SW 1271 (cell line): Measurements from ENCODE around the gene GRAMD1B.

ENCODE experiments used
- DNase-seq, 2 experiments: peaks; one replicate each; lab custom pipeline; 2025; lab: John Stamatoyannopoulos, UW

The GRAMD1B gene

DNA sequence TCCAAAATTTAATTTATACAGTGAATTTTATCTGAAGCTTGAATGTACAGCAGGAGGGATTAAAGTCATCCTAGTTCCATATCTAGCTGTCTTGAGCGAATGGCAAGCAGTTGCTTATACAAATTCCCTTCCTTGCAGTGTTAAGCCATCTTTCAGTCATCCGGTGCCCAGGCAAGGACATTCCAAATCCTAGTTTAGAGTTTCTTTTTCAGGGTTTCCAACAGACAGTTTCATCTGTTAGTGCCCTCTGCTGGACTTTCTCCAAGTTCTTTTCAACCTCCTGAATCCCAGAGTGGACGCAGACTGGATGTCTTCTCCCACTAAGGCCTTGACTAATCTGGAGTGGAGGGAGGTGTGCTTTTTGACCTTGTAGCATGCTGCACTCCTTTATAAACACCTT lies 45.4 kb downstream of the GRAMD1B start:
- DNase-seq = peak in 1 of 2 experiments; percentile 22

DNA sequence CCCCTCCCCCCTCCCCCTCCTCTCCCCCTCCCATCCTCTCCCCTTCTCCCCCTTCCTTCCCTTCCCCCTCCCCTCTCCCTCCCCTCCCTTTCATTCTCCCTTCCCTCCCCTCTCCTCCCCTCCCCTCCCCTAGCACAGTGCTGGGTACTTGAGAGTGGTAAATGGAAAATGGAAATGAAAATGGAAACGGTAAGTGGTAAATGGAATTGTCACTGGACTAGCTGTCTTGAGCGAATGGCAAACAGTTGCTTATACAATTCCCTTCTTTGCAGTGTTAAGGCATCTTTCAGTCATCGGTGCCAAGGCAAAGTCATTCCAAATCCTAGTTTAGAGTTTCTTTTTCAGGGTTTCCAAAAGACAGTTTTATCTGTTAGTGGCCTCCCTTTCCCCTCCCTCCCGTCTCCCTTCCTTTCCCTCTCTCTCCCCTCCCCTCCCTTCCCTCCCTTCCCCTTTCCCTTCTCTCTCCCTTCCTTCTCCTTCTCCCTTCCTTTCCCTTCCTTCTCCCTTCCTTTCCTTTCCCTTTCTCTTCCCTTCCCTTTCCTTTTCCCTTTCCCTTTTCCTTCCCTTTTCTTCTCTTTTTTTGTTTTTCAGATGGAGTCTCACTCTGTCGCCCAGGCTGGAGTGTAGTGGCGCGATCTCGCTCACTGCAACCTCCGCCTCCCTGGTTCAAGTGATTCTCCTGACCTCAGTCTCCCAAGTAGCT lies 47.3 kb downstream of the GRAMD1B start:
- no peak for DNase-seq

DNA sequence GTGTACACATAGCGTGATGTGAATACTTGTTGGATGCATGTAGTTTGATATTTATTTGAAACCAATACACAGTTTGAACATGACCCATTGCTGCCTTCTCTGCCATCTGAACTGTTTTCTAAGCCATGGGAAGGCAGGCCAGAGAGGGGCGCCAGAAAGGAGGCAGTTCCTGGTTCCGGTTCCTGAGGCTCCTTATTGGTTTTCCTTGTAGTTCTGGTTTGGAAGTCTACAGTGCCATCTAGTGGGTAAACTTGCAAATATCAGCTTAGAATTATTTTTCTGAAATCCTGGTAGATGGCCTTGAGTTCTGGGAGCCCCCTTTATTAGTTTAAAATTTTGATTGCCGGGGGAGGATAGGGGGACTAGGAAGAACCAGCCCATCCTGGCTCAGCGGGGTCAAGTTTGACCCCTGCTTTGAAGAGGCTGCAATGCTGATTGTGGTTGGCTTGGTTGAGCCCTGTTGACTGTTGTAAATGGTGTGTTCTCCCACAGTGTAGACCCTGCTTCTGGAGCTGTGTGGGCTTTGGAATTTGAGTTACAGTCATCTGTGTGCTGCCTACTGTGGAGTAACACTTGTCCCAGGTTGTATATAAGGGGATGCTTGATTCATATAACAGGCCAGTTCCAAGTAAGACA lies 48.4 kb downstream of the GRAMD1B start:
- DNase-seq = peak; percentile 25 to 74

DNA sequence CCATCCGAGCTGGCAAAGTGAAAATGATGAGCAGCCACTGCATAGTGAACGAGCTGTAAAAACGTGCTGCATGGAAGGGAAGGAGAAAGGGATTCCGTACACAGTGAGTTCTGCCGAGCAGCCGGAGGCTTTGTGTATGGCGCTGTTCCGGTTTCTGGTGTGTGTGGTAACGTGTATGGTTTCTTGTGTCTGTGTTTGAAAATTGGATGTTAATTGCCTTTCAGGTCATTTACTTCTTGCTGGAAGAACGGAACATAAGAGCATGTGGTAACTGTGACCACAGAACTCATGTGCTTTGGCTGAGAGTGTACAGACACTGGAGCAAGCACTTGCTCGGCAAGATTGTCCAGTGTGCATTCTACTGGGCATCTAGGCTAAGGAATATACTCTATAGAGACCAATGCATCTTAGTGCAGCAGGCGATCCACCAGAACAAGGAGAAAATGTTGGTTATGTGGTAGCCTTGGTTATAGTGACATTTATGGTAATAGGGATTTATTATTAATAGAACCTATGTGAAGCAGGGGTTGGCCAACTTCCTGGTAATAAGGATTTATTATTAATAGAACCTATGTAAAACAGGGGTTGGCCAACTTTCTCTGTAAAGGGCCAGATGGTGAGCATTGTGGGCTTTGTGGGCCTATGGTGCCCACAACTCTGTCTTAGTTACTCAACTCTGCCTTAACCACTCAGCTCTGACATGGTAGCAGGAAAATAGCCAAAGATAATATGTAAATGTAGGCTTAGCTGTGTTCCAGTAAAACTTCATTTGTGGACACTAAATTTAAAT lies 49.2 kb downstream of the GRAMD1B start:
- DNase-seq = no peak

DNA sequence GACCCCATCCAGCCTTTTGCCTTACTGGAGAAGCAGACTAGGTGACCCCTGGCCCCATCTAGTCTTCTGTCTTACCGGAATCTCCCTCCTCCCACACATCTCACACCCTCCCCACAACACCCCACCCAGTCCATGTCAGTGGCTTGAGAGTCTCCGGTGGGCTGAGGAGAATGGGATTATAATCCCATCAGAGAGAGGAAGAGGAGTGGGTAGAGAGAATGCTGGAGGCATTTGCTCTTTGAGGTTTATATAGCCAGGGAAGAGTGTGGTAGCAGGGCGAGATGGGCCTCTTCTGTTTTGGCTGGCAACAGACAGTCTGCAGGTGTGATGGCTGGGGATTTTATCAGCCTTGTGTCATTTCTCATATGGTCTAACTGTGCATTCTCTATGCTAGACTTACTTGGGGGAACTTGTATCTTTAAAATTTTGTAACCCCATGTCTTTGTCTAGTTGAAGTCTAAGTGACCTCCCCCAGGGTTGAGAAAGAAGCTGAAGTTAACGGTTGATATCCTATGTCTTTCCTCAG lies 50.3 kb downstream of the GRAMD1B start:
- no peak for DNase-seq

DNA sequence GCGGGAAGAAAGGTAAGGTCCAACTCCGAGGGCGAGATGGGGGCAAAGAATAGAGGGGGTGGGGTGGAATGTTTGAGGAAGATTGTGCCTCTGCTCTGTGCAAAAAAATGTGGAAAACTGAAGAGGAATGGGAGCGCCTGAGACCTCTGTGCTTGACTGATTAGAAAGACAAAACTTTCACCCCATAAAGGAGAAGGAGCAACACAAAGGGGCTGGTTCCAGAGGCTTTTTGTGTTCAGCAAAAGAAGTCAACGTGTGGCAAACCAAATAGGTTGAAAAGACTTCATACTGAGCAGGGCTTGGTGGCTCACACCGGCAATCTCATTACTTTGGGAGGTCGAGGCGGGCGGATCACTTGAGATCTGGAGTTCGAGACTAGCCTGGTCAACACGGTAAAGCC lies 50.8 kb downstream of the GRAMD1B start:
- no peak for DNase-seq

DNA sequence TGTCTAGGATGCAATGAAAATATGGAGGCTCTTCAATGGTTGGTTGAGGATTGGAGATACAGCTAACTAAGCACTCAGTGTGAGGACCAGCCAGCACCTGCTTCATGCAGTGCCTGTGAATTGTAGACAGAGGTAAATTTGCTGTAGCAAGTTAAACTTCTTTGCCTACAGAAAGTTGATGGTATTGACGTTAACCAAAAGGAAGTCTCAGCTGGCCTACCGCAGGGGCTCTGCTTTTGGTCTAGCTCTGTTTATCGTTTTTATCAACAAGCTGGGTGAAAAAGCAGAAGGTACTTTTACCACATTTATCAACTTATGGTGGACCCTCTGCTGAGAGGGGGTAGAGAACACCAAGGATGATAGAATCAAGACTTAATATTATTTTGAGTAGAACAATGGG lies 51.6 kb downstream of the GRAMD1B start:
- no peak for DNase-seq

DNA sequence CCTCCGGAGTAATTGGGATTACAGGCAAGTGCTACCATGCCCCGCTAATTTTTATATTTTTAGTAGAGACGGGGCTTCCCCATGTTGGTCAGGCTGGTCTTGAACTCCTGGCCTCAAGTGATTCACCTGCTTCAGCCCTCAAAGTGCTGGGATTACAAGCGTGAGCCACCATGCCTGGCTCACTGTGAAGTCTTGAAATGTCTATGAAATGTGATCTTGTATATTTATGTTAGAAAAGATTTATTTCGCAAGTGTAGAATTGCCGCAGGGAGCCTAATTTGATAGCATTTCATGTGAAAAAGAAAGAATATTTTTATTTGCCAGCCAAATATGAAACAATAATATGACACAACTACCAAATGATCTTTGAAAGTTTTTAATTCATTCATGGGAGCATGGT lies 52.1 kb downstream of the GRAMD1B start:
- no peak for DNase-seq

DNA sequence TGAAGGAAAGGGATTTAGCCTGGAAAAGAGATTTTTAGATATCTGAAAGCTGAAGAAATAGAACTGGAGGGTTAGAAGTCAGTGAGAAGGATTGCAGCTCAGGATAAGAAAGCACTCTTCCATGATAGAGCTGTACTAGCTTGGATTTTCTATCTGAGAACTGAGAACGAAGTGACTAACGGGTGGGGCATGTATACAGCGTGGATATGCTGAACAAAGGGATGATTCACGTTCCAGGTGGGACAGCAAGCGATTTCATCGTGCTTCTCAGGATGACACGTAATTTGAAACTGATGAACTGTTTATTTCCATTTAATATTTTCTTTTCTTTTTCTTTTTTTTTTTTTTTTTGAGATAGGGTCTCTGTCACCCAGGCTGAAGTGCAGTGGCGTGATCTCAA lies 53.0 kb downstream of the GRAMD1B start:
- DNase-seq = no peak

DNA sequence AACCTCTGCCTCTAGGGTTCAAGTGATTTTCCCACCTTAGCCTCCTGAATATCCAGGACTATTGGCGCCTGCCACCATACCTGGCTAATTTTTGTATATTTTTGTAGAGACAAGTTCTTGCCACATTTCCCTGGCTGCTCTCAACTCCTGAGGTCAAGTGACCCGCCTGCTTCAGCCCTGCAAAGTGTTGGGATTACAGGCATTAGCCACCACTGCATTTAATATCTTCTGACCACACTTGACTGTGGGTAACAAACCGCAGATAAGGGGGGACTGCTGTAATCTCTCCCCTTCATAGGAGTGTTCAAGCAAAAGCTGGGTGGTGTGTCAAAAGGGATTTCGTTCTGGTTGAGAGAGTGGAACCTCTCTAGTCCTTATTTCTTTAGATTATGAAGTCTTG lies 53.4 kb downstream of the GRAMD1B start:
- DNase-seq = no peak

DNA sequence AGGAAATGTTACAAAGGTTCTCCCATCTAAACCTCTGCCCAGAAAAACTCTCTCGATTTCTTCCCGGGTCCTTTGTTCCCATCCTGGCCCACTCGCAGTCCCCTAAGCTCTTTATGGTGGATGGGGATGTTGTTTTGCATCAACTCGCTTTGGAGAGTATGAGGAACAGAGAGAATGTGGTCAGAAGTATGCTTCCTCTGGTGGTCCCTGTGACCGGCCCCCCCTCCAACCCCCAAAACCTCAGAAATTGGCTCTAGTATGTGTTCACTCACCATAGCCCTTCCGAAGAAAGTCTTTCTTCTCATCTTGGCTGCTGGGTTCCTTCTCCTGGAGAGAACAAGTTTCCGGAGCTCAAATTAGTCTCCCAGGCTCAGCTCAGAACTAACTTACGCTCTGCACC lies 54.4 kb downstream of the GRAMD1B start:
- no peak for DNase-seq

DNA sequence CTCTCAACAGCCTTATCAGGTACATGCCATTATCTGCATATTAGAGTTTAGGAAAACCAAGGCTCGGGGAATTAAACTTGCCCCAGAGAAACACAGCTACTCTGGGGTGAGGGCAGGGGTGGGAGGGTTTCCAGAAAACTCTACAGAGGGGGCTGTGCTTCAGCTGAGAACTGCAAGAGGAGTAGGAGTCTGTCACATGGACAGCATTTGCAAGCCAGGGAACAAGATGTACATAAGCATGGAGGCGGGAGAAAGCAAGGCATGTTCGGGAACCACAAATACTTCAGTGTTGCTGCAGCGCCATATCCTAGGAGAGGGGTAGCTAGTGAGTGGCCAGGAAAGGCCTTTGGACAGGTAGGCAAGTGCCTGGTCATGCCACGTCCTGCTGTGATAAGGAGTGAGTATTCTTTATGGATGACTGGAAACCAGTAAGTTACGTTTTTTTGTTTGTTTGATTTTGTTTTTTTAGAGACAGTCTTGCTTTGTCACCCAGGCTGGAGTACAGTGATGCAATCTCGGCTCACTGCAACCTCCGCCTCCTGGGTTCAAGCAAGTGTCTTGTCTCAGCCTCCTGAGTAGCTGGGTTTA lies 57.2 kb downstream of the GRAMD1B start:
- DNase-seq = no peak

DNA sequence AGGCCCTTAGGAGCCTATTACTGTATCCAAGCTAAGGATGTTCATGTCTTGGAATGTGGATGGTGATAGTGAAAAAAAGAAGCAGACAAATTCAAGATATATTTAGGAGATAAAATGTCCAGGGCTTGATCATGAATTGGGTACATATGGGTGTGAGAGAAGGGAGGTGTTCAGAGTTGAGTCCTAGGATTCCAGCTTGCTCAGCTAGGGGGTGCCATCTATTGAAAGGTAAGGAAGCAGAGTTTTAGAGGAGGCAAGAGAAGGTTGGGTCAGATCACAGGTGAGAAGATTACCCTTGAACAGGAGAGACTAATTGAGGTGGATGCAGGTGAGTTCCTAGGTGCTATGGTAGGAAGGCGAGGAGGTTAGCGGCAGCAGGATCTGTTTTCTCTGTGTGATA lies 60.5 kb downstream of the GRAMD1B start:
- DNase-seq = no peak

DNA sequence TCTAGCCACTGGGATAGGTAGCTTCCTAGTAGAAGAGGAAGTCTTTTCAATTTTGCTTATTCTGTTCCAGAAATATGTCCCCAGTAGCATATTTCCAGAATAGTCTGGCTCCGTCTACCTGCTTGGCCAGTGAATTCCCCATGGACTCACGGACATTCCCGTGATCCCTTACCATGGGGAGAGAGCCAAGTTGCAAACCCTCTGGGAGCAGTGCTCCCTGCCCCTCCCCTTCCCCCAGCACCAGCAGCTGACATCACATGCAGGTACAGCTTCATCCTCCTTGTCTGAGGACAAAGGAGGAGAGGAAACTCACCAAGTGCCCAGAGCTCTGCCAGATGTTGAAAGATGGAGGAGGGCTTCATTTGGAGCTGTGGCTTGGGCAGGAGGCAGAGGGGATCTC lies 61.2 kb downstream of the GRAMD1B start:
- DNase-seq = no peak

DNA sequence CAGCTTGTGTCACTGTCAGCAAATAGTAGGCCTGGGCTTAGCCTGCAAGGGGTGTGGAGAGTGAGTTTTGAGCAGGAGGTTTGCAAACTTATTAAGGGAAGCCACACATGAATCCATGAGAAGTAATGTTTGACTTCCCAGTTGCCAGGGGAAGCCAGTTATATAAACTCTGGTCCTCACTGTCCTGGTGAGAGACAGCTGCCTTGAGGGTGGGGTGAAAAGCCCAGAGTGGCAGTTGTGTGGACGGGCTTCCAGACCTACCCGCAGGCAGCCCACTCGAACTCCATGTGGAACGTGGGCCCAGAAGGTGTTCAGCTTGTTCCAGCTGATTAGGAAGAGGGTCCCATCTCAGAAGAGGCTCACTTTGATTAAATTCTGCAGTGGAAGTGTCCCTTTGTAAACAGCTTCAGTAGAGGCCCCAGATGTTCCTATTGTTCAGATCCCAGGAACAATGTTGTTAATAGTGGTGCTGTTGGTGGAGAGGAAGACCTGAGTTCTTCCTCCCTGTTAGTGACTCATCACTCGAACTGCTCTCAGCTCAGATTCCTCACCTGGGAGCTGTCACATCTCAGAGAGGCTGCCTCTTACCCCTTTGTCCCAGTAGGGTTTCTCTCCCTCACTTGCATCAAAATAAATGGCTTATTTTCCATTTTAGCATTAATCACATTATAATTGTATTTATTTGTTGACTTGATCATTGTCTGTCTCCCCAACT lies 63.4 kb downstream of the GRAMD1B start:
- no peak for DNase-seq

DNA sequence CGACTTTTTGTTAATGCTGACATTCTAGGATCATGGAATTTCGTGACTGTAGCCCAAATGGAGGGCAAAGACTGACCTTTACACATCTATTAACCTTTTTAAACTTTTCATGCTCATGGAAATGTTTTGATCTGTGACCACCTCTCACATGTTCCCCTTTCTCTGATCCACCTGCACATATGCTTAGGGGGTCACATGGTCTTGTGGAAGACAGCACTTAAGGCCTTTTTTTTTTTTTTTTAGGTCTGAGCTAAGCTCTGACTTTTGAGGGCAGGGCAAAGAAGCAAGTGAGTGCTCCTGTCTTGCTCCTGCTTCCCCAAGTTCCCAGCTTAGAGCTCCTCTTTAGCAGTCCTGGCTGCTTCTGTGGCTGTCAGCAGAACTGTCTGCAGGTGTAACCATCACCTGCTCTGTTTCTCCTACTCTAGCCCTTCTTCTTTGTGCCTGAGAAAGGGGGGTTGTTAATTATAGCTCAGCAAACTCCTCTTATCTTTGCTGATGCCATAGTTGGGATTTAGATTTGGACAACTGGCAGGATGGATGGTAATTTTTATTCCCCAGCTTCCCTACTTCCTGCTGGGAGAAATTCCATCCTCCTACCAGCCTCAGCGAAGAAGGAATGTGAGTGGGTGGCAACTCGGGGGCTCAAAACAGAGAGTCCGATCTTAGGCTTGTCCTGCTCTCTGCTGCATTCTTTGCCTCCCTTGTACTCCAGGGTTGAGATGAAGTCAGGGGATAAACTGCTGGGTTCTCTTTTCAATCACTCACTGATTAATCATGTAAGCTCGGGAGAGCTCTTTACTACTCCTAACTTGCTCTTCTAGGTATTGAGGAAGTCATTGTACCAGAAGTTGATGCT lies 64.4 kb downstream of the GRAMD1B start:
- DNase-seq = no peak

DNA sequence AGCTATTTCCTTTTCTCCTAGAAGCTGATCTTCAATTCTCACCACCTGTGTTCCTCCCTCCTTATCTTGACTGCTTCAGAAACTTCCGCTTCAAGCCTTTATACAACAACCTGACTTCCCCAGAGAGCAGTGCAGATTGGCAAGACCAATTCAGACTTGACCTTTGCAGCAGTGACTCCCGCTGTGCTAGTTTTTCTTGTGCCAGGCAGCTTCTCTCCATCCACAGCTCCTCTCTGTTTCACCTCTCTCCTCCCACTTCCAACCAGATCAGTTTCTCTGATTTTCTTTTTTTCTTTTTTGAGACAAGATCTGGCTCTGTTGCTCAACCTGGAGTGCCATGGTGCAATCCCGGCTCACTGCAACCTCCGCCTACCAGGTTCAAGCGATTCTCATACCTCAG lies 74.3 kb downstream of the GRAMD1B start:
- DNase-seq = no peak

DNA sequence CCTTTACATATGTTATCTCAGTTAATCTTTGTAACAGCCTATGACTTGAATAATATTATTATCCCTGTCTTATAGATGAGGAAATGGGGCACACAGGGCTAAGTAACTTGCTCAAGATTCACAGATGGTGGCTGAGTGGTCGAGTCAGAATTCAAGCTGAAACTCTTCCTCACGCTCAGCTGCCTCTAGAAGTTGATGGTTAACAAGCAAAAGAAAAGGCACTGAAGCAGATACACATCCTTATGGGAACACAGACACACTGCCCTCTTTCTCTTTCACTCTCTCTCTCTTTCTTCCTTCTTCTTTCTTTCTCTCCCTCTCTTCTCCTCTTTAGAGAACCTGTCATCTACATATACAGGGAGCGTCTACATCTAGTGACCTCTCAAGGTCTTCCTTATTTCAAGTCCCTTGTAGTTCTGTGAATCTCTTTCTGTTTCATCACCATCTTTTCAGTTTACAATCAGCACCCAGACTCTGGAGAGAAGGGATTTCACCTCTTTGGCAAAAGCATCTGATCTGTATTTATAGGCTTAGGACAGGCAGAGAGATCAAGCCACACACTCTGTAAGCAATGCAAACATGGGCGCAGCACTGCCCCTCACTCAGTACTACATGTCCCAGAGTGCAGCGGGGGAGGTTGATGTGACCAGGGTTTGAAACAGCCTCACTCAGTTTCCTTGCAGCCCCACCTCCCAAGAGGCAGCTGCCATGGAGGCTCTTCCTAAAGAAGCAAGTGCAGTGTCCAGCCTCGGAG lies 75.7 kb downstream of the GRAMD1B start:
- DNase-seq = no peak

DNA sequence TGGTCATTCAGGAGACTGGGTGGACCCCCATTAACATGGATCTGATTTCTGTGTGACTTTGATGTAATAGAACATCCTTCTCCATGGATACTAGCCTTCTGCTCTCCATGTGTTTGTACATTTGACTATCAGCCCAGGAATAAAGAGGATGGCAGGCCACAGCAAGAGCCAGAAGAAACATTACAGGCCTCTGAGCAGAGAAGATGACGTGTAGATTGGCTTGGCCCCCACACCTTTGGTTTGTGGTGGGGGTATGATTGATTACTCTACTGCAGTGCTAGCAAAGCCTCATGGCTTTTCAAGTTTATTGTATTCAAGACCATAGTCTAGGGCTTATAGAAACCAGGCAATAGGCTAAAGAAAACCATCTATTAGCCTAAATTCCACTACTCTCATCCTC lies 77.0 kb downstream of the GRAMD1B start:
- DNase-seq = no peak
